Liver (tissue), 2 donors: ENCODE measurements around the gene SLC36A1.

ENCODE experiments used
- CTCF ChIP-seq: fragments of 150-350 bp; IDR thresholded peaks from 2 replicates; pipeline ENCODE4 v1.5.1; 2017; ENCODE audit warnings: improper control_type of control experiment, low read depth, low read length; ENCODE audit not compliant: missing input control
- REST ChIP-seq: IDR thresholded peaks from 2 replicates; pipeline ENCODE4 v1.6.1; 2016; ENCODE audit warnings: antibody characterized with exemption, mild to moderate bottlenecking
- YY1 ChIP-seq: IDR thresholded peaks from 2 replicates; pipeline ENCODE4 v1.6.1; 2016; ENCODE audit warnings: antibody characterized with exemption, mild to moderate bottlenecking
- ZBTB33 ChIP-seq: IDR thresholded peaks from 2 replicates; pipeline ENCODE4 v1.6.1; 2016; ENCODE audit warnings: antibody characterized with exemption
- donor health status: healthy.

DNA sequence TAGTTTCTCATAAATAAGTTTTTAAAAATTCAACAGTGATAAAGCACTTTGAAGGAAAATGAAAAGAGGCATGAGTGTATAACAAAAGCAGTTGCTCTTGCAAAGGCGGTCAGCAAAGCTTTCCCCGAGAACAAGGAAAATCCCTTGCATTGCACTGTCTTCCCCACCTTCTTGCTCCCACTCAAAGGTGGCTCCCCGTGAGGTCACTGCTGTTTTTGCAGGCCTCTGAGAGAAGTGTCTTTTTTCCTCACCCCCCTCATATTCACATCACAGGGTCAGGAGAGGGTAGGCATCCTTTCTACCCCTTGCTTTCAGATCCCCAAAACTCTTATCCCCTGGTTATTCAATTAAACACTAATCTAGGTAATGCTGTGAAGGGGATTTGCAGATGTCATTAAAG is 15.2 kb upstream of the SLC36A1 start:
- TF ChIP-seq YY1 (no peak), REST (no peak), ZBTB33 (no peak), CTCF (no peak)
